BLaER1 treated with 17β-estradiol and CSF1 and Interleukin-3, amounts not matched to agents 10 nM and 100 nM (cell line): Measurements from ENCODE around the gene PTPRM.

Experiments used
- H3K27ac ChIP-seq, 11 experiments: shearing (Covaris generic); formaldehyde crosslinking; 2 replicates each; pipeline ENCODE4 v1.8.1; 2022
- H3K27me3 ChIP-seq, 11 experiments: shearing (Covaris generic); formaldehyde crosslinking; 2 replicates each; pipeline ENCODE4 v1.8.1; 2022
- H3K36me3 ChIP-seq, 11 experiments: shearing (Covaris generic); formaldehyde crosslinking; 2 replicates each; pipeline ENCODE4 v1.8.1; 2022
- H3K4me1 ChIP-seq, 10 experiments: shearing (Covaris generic); formaldehyde crosslinking; 2 replicates each; pipeline ENCODE4 v1.8.1; 2022
- H3K4me2 ChIP-seq, 11 experiments: shearing (Covaris generic); formaldehyde crosslinking; 2 replicates each; pipeline ENCODE4 v1.8.1; 2022
- H3K4me3 ChIP-seq, 10 experiments: shearing (Covaris generic); formaldehyde crosslinking; 2 replicates each; pipeline ENCODE4 v1.8.1; 2022
- H3K9ac ChIP-seq, 11 experiments: shearing (Covaris generic); formaldehyde crosslinking; 2 replicates each; pipeline ENCODE4 v1.8.1; 2022
- H3K9me3 ChIP-seq, 11 experiments: shearing (Covaris generic); formaldehyde crosslinking; replicated peaks in 1 of 11; 2 replicates each; pipeline ENCODE4 v1.8.1; 2022
- H4K20me1 ChIP-seq, 11 experiments: shearing (Covaris generic); formaldehyde crosslinking; 2 replicates each; pipeline ENCODE4 v1.8.1; 2022
- Cebpa-rat ChIP-seq, 11 experiments: shearing (Covaris generic); IDR thresholded peaks; 2 replicates each; pipeline ENCODE4 v1.8.1; 2022

PTPRM gene

GRCh38 chr18:7642331-7642890 lies 75.3 kb downstream of the PTPRM start:
- peaks cover 0 to 8% (median 0%) of the 10 kb centered on the region in 10 experiments; a peak in 3 of 20 replicates for H3K4me1 ChIP-seq
- H3K27me3 ChIP-seq: no peaks in the 10 kb centered on the region
- H3K27ac ChIP-seq: no peak overlapping the region
- no peak overlapping the region for H3K9ac ChIP-seq
- H3K4me3 ChIP-seq: no peak overlapping the region
- no peaks in the 10 kb centered on the region for H4K20me1 ChIP-seq
- no peak for TF ChIP-seq Cebpa-rat (IDR thresholded peaks at IDR 0.05)
- no peaks in the 10 kb centered on the region for H3K9me3 ChIP-seq
- H3K36me3 ChIP-seq: no peaks in the 10 kb centered on the region
- H3K4me2 ChIP-seq: peak overlapping the region in 2 of 11 experiments; percentile 6 to 19; a peak in 2 of 22 replicates

- no peak overlapping the region for H3K4me3 ChIP-seq
- peaks cover 5 to 21% (median 13%) of the 10 kb centered on the region in 11 experiments; a peak in 17 of 22 replicates for H3K9me3 ChIP-seq
- H4K20me1 ChIP-seq: no peaks in the 10 kb centered on the region
- peaks cover 0 to 8% (median 0%) of the 10 kb centered on the region in 10 experiments; a peak in 3 of 20 replicates for H3K4me1 ChIP-seq
- TF ChIP-seq Cebpa-rat (IDR thresholded peaks at IDR 0.05): no peak
- H3K36me3 ChIP-seq: no peaks in the 10 kb centered on the region
- no peak overlapping the region for H3K9ac ChIP-seq
- H3K27me3 ChIP-seq: no peaks in the 10 kb centered on the region
- H3K4me2 ChIP-seq: no peak overlapping the region
- H3K27ac ChIP-seq: no peak overlapping the region
These were observed 78.6 kb downstream of the PTPRM start for GRCh38 chr18:7645756-7646155.

- TF ChIP-seq Cebpa-rat (IDR thresholded peaks at IDR 0.05): no peak
- H3K9ac ChIP-seq: no peak overlapping the region
These were observed 79.2 kb downstream of the PTPRM start for GRCh38 chr18:7646174-7646886.

GRCh38 chr18:7647500-7647899 lies 80.4 kb downstream of the PTPRM start:
- no peak for TF ChIP-seq Cebpa-rat (IDR thresholded peaks at IDR 0.05)
- Histone ChIP-seq H3K4me2 (no peak overlapping the region), H3K9me3 (peaks cover 8 to 27% (median 18%) of the 10 kb centered on the region in 11 experiments; a peak in 18 of 22 replicates), H4K20me1 (no peaks in the 10 kb centered on the region), H3K9ac (no peak overlapping the region), H3K27me3 (no peaks in the 10 kb centered on the region), H3K27ac (no peak overlapping the region), H3K4me3 (no peak overlapping the region), H3K36me3 (no peaks in the 10 kb centered on the region), H3K4me1 (peaks cover 0 to 3% (median 0%) of the 10 kb centered on the region in 10 experiments; a peak in 2 of 20 replicates)

More at GRCh38 chr18:7646174-7646886, 79.2 kb downstream of the PTPRM start:
- Histone ChIP-seq H3K4me1 (peaks cover 0 to 8% (median 0%) of the 10 kb centered on the region in 10 experiments; a peak in 3 of 20 replicates), H3K4me3 (no peak overlapping the region), H3K27ac (no peak overlapping the region), H3K27me3 (no peaks in the 10 kb centered on the region), H4K20me1 (no peaks in the 10 kb centered on the region), H3K36me3 (no peaks in the 10 kb centered on the region), H3K4me2 (no peak overlapping the region), H3K9me3 (peaks cover 8 to 26% (median 18%) of the 10 kb centered on the region in 11 experiments; a peak in 18 of 22 replicates)

- TF ChIP-seq Cebpa-rat (IDR thresholded peaks at IDR 0.05): no peak
- H3K27ac ChIP-seq: no peak overlapping the region
- H3K4me2 ChIP-seq: no peak overlapping the region
- H3K4me1 ChIP-seq: no peaks in the 10 kb centered on the region
- H4K20me1 ChIP-seq: no peaks in the 10 kb centered on the region
- H3K4me3 ChIP-seq: no peak overlapping the region
- H3K9me3 ChIP-seq: no peaks in the 10 kb centered on the region
- no peaks in the 10 kb centered on the region for H3K27me3 ChIP-seq
- H3K36me3 ChIP-seq: no peaks in the 10 kb centered on the region
- H3K9ac ChIP-seq: no peak overlapping the region
These were observed 89.9 kb downstream of the PTPRM start for GRCh38 chr18:7657050-7657449.

- Histone ChIP-seq H3K9me3 (no peaks in the 10 kb centered on the region), H3K27ac (no peak overlapping the region), H3K4me3 (no peak overlapping the region), H3K27me3 (no peaks in the 10 kb centered on the region), H3K4me2 (no peak overlapping the region), H3K9ac (no peak overlapping the region), H4K20me1 (no peaks in the 10 kb centered on the region), H3K36me3 (no peaks in the 10 kb centered on the region), H3K4me1 (no peaks in the 10 kb centered on the region)
- TF ChIP-seq Cebpa-rat (IDR thresholded peaks at IDR 0.05): no peak
These were observed 90.8 kb downstream of the PTPRM start for GRCh38 chr18:7657937-7658336.

- Histone ChIP-seq H3K9me3 (no peaks in the 10 kb centered on the region), H4K20me1 (no peaks in the 10 kb centered on the region), H3K36me3 (no peaks in the 10 kb centered on the region), H3K4me2 (no peak overlapping the region), H3K4me1 (no peaks in the 10 kb centered on the region), H3K4me3 (no peak overlapping the region), H3K27me3 (no peaks in the 10 kb centered on the region), H3K27ac (no peak overlapping the region), H3K9ac (no peak overlapping the region)
- TF ChIP-seq Cebpa-rat (IDR thresholded peaks at IDR 0.05): no peak
These were observed 91.6 kb downstream of the PTPRM start for GRCh38 chr18:7658701-7659100.

- Histone ChIP-seq H3K4me1 (no peaks in the 10 kb centered on the region), H3K4me2 (no peak overlapping the region), H3K36me3 (no peaks in the 10 kb centered on the region), H3K9me3 (no peaks in the 10 kb centered on the region), H3K27ac (no peak overlapping the region), H3K9ac (no peak overlapping the region), H3K4me3 (no peak overlapping the region), H4K20me1 (no peaks in the 10 kb centered on the region), H3K27me3 (no peaks in the 10 kb centered on the region)
- TF ChIP-seq Cebpa-rat (IDR thresholded peaks at IDR 0.05): no peak
These were observed 94.1 kb downstream of the PTPRM start for GRCh38 chr18:7661207-7661606.

- Histone ChIP-seq H3K27me3 (no peaks in the 10 kb centered on the region), H3K9ac (no peak overlapping the region), H3K4me1 (no peaks in the 10 kb centered on the region), H3K4me2 (no peak overlapping the region), H3K27ac (no peak overlapping the region), H3K36me3 (no peaks in the 10 kb centered on the region), H3K4me3 (no peak overlapping the region), H3K9me3 (no peaks in the 10 kb centered on the region), H4K20me1 (no peaks in the 10 kb centered on the region)
- TF ChIP-seq Cebpa-rat (IDR thresholded peaks at IDR 0.05): no peak
These were observed 95.8 kb downstream of the PTPRM start for GRCh38 chr18:7662866-7663265.
